Measurements from ENCODE around the gene MRLN.

- TF ChIP-seq CTCF (IDR thresholded peaks at IDR 0.05) (no peak), EP300 (IDR thresholded peaks at IDR 0.05) (no peak), POLR2AphosphoS5 (IDR thresholded peaks at IDR 0.05) (no peak)
Measured at GRCh38 chr10:59773088-59773487, 19.8 kb upstream of the MRLN start.

Data from stomach (tissue), 4 donors.